Measurements from ENCODE around the gene OBSCN. TPM values are rescaled to one million over a fixed set of nuclear protein-coding genes. Genes with fewer than 3 reads are reported as not detected.

OBSCN gene
- total RNA-seq, 1 experiment from 2014 or later, result 10.5 TPM

DNA sequence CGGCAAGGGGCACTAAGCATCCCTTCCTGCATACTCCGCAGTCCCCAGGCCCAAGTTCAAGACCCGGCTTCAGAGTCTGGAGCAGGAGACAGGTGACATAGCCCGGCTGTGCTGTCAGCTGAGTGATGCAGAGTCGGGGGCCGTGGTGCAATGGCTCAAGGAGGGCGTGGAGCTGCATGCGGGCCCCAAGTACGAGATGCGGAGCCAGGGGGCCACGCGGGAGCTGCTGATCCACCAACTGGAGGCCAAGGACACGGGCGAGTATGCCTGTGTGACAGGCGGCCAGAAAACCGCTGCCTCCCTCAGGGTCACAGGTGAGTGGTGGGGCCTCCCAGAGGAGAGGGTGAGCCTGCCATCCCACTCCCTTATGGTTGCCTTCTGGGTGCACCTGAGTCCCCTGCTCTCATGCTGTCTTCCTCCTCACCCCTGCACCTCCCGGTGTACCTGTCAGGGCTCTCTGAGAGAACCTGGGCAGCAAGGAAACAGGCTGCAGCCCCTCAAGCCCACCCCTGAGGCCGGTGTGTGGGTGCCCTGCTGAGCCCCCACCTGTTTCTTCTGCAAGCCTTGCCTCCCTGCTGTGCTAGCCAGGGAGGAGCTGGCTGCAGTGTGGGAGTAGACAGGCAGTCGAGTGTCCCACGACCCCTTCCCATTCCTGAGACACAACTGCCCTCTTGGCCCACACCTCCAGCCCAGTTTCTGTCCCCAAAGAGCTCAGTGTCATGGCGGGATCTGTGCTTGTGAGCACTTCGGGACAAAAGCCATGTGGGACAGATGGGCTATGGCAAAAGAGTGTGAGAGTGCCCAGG is 99.6 kb downstream of the OBSCN start:
- no peak for TF ChIP-seq SIN3A (IDR thresholded peaks at IDR 0.05; ENCODE audit: borderline replicate concordance, insufficient read depth, low read depth, low read length)
- TF ChIP-seq, protein P1, sequence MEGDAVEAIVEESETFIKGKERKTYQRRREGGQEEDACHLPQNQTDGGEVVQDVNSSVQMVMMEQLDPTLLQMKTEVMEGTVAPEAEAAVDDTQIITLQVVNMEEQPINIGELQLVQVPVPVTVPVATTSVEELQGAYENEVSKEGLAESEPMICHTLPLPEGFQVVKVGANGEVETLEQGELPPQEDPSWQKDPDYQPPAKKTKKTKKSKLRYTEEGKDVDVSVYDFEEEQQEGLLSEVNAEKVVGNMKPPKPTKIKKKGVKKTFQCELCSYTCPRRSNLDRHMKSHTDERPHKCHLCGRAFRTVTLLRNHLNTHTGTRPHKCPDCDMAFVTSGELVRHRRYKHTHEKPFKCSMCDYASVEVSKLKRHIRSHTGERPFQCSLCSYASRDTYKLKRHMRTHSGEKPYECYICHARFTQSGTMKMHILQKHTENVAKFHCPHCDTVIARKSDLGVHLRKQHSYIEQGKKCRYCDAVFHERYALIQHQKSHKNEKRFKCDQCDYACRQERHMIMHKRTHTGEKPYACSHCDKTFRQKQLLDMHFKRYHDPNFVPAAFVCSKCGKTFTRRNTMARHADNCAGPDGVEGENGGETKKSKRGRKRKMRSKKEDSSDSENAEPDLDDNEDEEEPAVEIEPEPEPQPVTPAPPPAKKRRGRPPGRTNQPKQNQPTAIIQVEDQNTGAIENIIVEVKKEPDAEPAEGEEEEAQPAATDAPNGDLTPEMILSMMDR (IDR thresholded peaks at IDR 0.05), result no peak
- ChIA-PET CTCF (interaction anchor here (0.5 to 0.6 kb wide), 2 partner anchors 150 to 301 kb away, joined by 4 to 6 read pairs; partner anchors contain the start of gene WNT3A), POLR2A (no interaction called here)

DNA sequence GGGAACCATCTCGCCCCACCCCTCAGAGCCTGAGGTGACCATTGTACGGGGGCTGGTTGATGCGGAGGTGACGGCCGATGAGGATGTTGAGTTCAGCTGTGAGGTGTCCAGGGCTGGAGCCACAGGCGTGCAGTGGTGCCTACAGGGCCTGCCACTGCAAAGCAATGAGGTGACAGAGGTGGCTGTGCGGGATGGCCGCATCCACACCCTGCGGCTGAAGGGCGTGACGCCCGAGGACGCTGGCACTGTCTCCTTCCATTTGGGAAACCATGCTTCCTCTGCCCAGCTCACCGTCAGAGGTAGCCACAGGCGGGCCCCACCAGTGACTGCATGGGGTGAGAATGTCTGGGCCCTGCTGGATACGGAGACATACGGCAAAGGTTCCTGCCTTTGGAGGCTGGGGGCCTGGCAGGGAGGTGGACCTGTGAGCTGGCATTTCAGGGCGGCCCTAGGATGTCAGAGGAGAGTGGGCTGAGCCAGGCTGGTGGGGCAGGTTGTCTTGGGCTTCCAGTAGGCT is 100.3 kb downstream of the OBSCN start:
- no peaks in the 10 kb centered on the region for H3K27me3 ChIP-seq (ENCODE audit: control insufficient read depth, insufficient read depth, low read length)
- intact Hi-C loops (cut with micrococcal nuclease; ENCODE audit: unreplicated experiment), result no loop called here
- no peak overlapping the region for H3K27ac ChIP-seq (ENCODE audit: low read length)
- H3K36me3 ChIP-seq (ENCODE audit: control insufficient read depth, insufficient read depth, low read length), result no peaks in the 10 kb centered on the region
- H3K4me1 ChIP-seq (ENCODE audit: control insufficient read depth, insufficient read depth, low read length), result no peaks in the 10 kb centered on the region
- no TSS peak for BruUV-seq (replicated peaks)
- no peaks in the 10 kb centered on the region for H3K9me3 ChIP-seq (ENCODE audit: control insufficient read depth, insufficient read depth, low read depth, low read length)
- no peak overlapping the region for H3K4me3 ChIP-seq (ENCODE audit: low read depth in 2 of 2, low read length in 2 of 2)
- POLR2A ChIA-PET, result no interaction called here
- TF ChIP-seq SIN3A (IDR thresholded peaks at IDR 0.05; ENCODE audit: borderline replicate concordance, insufficient read depth, low read depth, low read length), result no peak
- TF ChIP-seq POLR2AphosphoS5 (IDR thresholded peaks at IDR 0.05; ENCODE audit: low read depth, low read length), result no peak
- TF ChIP-seq TCF7L2 (IDR thresholded peaks at IDR 0.05; ENCODE audit: low read depth, low read length), result no peak
- no peak for TF ChIP-seq REST (IDR thresholded peaks at IDR 0.05; ENCODE audit: insufficient read depth in 1 of 2, low read depth in 2 of 2, low read length in 1 of 2)
- TF ChIP-seq, protein P1 (IDR thresholded peaks at IDR 0.05), result no peak
- ATAC-seq (no peak), DNase-seq (ENCODE audit: low read depth, low spot score) (no peak)
- CTCF ChIA-PET, result interaction anchor here (0.6 kb wide), 1 partner anchor 150 kb away, joined by 4 read pairs; no protein-coding TSS in a partner anchor
- in situ Hi-C loops (cut with HindIII; ENCODE audit: low pct_unique_long_range_greater_than_20kb, low sequenced_read_pairs), result no loop called here

More for the DNA sequence above, 99.6 kb downstream of the OBSCN start:
- no peaks in the 10 kb centered on the region for H3K27me3 ChIP-seq (ENCODE audit: control insufficient read depth, insufficient read depth, low read length)
- no peaks in the 10 kb centered on the region for H3K36me3 ChIP-seq (ENCODE audit: control insufficient read depth, insufficient read depth, low read length)
- no peak for ATAC-seq
- H3K4me3 ChIP-seq (ENCODE audit: low read depth in 2 of 2, low read length in 2 of 2), result no peak overlapping the region
- no peaks in the 10 kb centered on the region for H3K4me1 ChIP-seq (ENCODE audit: control insufficient read depth, insufficient read depth, low read length)
- in situ Hi-C loops (cut with HindIII; ENCODE audit: low pct_unique_long_range_greater_than_20kb, low sequenced_read_pairs) (no loop called here), intact Hi-C loops (cut with micrococcal nuclease; ENCODE audit: unreplicated experiment) (no loop called here)
- no TSS peak for BruUV-seq (replicated peaks)
- H3K27ac ChIP-seq (ENCODE audit: low read length), result no peak overlapping the region
- DNase-seq (ENCODE audit: low read depth, low spot score), result no peak
- H3K9me3 ChIP-seq (ENCODE audit: control insufficient read depth, insufficient read depth, low read depth, low read length), result peaks cover 2% of the 10 kb centered on the region; the same call in 1 of the 2 replicates
